GM12891 (cell line): ENCODE results near the gene PRSS22.
A peak's percentile ranks its signal among the peaks of the same experiment; 100 is the strongest.

Source experiments
- DNase-seq: peaks from one replicate; pipeline ENCODE4 v3.0.0; 2011; ENCODE audit warnings: low spot score; ENCODE audit not compliant: insufficient read length
- FAIRE-seq: peaks from 2 replicates; lab custom pipeline; 2011; peaks lifted over from hg19 to GRCh38; lab: Jason Lieb, UNC
- PAX5 ChIP-seq: IDR thresholded peaks from 2 replicates; pipeline ENCODE4 v1.6.1; 2011; ENCODE audit warnings: low read length, moderate library complexity, mild to moderate bottlenecking; ENCODE audit not compliant: insufficient read depth, severe bottlenecking
- POLR2A ChIP-seq: IDR thresholded peaks from 2 replicates; pipeline ENCODE4 v1.6.1; 2011; ENCODE audit warnings: low read depth, low read length, control low read depth
- POLR2AphosphoS5 ChIP-seq: IDR thresholded peaks from 2 replicates; pipeline ENCODE4 v1.6.1; 2011; ENCODE audit warnings: low read depth, low read length, control low read depth
- POU2F2 ChIP-seq: IDR thresholded peaks from 2 replicates; pipeline ENCODE4 v1.6.1; 2011; ENCODE audit warnings: low read depth, mild to moderate bottlenecking, control low read depth, low read length, moderate library complexity
- SPI1 ChIP-seq: IDR thresholded peaks from 2 replicates; pipeline ENCODE4 v1.6.1; 2011; ENCODE audit warnings: low read depth, low read length, control low read depth
- TAF1 ChIP-seq: IDR thresholded peaks from 2 replicates; pipeline ENCODE4 v1.6.1; 2011; ENCODE audit warnings: low read depth, low read length, control low read depth

The PRSS22 gene

DNA sequence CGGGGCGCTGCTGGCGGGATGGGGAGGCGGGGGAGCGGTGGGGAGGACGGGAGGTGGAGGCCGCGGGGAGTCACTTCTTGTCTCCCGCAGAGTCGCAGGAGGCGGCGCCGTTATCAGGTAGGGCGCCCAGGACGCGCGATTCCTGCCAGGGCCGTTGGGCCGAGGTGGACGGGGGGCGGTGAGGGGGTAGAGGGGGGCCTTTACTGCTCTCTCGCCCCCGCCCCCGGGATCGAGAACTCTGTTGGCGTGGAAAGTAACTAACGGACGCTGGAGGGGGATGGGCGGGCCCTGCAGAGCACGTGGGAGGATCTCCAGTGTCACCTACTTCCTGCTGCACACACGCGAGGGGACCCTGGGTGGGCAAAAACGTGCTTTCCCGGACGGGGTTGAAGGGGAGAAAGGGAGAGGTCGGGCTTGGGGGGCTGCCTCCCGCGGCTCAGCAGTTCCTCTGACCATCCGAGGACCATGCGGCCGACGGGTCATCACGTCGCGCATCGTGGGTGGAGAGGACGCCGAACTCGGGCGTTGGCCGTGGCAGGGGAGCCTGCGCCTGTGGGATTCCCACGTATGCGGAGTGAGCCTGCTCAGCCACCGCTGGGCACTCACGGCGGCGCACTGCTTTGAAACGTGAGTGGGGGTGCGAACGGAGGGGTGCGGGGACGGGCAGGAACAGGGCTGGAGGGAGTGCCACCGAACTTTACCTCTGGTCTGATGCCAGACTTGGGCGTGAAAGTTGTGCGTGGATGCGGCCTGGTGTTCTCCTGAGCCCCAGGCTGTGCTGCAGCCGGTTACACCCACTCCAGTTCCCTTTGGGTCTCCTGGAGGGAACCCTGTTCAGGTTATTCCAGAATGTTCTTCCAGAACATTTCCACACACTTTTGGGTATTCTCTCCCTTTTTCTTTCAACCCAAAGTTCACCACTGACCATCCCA lies 40.4 kb downstream of the PRSS22 start:
- TF ChIP-seq POLR2AphosphoS5: no peak
- no peak for TF ChIP-seq POLR2A
- no peak for TF ChIP-seq PAX5
- TF ChIP-seq POU2F2: no peak
- TF ChIP-seq SPI1: no peak
- no peak for TF ChIP-seq TAF1

DNA sequence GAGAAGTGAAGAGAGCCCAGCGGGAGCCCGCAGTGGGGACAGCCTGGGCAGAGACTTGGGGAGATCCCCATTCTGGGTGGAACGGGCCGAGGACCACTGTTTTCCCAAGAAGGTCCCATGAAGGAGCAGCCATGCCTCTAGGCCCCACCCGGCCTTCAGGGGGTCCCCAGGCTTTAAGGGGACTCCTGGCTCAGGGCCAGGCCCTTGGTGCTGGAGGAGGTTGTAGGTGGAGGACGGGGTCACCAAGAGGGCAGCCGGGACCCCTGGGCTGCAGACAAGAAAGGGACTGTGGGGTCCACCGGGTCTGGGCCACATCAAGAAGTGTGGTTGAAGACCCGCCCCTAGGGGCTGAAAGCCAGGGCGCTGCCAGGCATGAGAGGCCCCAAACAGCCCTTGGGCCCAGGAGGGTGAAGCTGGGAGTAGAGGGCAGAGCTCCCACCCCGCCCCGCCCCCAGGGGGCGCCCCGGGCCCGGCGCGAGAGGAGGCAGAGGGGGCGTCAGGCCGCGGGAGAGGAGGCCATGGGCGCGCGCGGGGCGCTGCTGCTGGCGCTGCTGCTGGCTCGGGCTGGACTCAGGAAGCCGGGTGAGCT lies 41.1 kb downstream of the PRSS22 start, which contains the start of gene PRSS21:
TSS of gene PRSS21 (plus strand) at position 487 of the 589 bp plus-strand sequence. CDS start at position 519, 32 bp downstream.
- TF ChIP-seq POU2F2: no peak
- no peak for TF ChIP-seq SPI1
- no peak for TF ChIP-seq PAX5
- TF ChIP-seq POLR2A: no peak
- no peak for TF ChIP-seq POLR2AphosphoS5
- TF ChIP-seq TAF1: no peak
- DNase-seq: peak; percentile 78
- FAIRE-seq: no peak

More for the DNA sequence above, 40.4 kb downstream of the PRSS22 start:
- DNase-seq: no peak
- FAIRE-seq: no peak

DNA sequence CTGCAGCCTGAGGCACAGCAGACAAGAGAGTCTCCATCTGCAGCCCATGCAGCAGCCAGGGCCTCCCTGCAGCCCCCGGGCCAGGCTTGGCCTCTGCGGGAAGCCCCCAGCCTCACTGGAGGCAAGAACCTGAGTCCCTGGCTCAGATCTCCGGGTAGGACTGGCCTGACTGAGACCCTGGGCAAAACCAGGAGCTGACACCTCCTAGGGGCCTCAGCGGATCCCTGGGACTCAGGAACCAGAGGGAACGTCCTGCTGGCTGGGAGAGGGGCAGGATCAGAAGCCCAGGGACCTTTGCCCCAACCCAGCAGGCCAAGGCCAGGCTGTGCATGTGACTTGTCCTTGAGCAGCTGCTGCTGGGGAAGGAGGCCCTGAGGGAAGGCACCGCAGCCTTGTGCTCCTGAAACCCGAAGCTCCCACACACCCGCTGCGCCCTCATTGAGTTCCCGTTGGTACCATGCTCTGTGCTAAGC lies 42.6 kb downstream of the PRSS22 start:
- no peak for FAIRE-seq
- no peak for TF ChIP-seq SPI1
- no peak for TF ChIP-seq POLR2A
- no peak for TF ChIP-seq POLR2AphosphoS5
- no peak for DNase-seq

DNA sequence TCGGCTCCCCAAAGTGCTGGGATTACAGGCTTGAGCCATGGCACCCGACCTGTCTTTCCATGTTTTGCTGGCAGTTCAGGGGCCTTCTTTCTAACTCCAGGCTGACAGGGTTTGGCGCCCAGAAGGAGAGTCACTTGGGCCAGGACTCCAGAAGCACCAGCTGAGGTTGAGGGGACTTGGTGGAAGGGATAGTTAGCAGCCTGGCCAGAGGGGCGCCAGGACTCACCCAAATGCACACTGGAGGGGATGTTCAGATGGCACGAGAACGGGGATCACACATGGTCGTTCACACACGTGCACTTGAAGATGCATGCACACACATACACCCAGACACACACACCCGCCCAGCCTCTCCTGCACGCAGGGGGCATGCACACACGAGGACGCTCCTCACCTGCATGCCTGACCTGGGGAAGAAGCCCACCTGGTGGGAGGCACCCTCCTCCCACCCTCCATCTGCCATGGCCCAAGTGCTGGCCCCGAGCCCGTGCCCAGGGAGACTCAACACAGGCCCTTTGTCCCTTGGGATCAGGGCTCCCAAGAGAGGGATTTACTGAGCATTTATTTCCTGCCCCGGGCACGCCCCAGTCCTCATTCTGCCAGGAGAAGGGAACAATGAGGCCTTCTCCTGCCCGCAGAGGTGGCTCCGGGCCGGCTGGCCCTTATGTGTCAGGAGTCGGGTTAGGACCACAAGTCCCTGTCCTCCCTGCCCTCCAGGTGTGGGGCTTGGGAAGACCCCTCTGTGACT lies 43.2 kb downstream of the PRSS22 start:
- no peak for FAIRE-seq

DNA sequence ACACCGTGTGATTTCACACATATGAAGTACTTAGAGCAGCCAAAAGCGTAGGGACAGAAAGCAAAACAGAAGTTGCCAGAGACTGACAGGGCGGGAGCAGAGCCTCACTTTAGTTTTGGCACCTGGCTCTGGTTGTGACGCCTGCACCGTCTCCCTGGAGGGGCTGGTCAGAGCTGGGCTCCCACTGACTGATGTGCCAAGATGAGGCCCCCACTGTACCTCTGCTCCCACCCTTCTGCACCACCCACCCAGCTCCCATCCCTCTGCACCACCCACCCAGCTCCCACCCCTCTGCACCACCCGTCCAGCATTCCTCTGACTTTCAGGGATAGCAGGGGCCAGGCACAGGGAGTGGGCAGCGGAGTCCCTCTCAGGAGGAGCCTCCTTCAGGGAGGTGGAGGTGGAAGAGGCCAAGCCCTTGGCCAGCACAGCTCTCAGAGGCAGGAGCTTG lies 44.2 kb downstream of the PRSS22 start:
- TF ChIP-seq POU2F2 (no peak), POLR2A (no peak), TAF1 (no peak), SPI1 (no peak), POLR2AphosphoS5 (no peak), PAX5 (no peak)
- FAIRE-seq: no peak
- no peak for DNase-seq

More for the DNA sequence above, 43.2 kb downstream of the PRSS22 start:
- TF ChIP-seq TAF1 (no peak), POLR2A (no peak), POLR2AphosphoS5 (no peak), POU2F2 (no peak)
- DNase-seq: no peak

DNA sequence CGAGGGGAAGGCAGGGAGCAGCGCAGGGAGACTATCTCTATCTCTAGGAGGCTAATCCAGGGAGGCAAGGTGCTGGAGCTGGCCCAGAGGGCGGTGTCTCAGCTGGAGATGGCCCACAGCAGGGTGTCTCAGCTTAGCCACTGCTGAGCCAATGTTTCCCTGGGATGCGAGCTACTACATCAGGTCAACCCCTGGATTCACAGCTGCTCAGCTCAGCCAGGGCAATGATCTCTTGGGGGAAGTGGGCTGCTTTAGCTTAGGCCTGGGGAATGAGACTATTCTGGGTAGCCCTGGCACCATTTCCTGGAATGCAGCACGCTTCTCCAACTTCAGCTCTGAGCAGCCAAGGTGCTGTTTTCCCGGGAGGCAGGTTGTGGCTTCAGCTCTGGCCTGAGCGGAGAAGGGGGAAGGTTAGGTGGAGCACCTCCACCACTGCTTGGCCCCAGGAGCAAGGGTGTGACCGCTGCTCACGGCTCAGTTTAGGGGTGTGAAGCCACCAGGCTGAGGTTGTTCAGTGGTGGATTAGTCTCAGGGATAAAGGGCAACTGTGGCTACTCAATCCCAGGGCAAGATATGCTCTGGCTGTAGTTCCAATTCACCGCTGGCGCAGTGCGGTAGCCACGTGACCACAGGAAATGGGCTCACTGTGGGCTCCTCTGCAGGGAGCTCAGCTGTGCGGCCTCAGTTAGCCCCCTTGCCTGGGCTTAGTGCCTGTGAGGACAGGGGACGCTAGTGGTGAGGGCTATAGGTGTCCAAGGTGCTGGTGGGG lies 46.1 kb downstream of the PRSS22 start:
- TF ChIP-seq POLR2A: no peak
- no peak for FAIRE-seq
- DNase-seq: no peak

DNA sequence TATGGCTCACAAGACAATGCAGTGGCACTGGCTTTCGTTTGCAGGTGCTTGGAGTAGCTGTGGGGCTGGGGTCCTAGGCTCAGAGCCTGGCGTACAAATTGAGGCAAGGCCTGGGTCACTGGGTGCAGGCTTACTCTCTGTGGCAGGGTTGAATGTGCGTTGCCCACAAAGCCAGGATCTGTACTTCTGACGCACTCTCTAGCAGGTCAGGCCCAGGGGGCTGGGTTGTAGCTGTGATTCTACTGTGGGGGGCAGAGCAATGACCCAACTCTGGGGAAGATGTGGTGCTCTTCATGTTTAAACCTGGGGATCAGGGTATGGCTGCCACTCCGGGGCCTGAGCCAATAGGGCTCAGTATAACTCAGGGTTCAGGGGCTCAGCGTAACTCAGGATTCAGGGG lies 47.3 kb downstream of the PRSS22 start:
- TF ChIP-seq SPI1 (no peak), POLR2AphosphoS5 (no peak), POU2F2 (no peak), POLR2A (no peak), PAX5 (no peak), TAF1 (no peak)
- FAIRE-seq: no peak
- no peak for DNase-seq

DNA sequence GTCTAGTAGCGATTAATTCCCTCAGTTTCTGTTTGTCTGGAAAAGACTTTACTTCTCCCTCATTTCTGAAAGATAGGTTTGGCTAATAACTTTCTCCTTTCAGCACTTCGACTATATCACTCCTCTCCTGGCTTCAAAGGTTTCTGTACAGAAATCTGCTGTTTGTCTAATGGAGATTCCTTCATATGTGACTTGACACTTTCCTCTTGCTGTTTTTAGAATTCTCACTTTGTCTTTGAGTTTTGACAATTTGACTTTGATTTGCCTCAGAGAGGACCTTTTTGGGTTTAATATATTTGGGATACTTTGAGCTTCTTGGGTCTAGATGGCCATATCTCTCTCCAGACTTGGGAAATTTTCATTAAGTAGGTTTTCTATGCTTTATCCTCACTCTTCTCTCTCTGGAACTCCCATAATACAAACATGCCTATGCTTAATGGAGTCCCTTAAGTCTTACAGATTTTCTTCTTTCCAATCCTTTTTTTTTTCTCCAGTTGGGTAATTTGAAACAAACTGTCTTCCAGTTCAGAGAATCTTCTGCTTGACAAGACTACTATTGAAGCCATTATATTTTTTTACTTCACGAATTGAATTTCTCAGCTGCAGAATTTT lies 48.7 kb downstream of the PRSS22 start:
- no peak for FAIRE-seq
- no peak for DNase-seq
- no peak for TF ChIP-seq SPI1
- TF ChIP-seq POLR2AphosphoS5: no peak
- no peak for TF ChIP-seq POLR2A
- no peak for TF ChIP-seq TAF1
- no peak for TF ChIP-seq PAX5
- no peak for TF ChIP-seq POU2F2

DNA sequence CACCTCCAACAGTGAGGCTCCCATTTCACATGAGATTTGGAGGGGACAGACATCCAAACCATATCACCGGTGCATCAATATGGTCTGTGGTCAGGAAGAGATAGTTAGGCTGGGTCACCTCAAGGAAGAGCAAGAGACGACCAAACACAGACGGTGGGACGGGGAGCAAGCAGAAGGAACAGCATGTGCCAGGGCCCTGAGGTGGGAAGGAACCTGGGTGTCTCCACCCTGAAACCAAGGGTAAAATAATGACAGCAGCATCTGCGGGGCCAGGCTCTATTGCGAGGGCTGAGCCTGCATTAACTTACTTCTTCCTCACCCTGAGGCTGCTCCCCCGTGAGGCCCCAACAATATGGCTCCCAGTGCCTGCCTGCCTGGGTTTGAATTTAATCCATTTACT lies 49.8 kb downstream of the PRSS22 start:
- DNase-seq (no peak), FAIRE-seq (no peak)
- TF ChIP-seq POLR2A: no peak
- TF ChIP-seq POLR2AphosphoS5: no peak
- TF ChIP-seq SPI1: no peak
- no peak for TF ChIP-seq PAX5
- no peak for TF ChIP-seq POU2F2
- TF ChIP-seq TAF1: no peak
